Raji (cell line): ENCODE data around the gene ALK.

Experiments
- POLR2A ChIP-seq: IDR thresholded peaks from 2 replicates; pipeline ENCODE4 v1.6.1; 2011; ENCODE audit warnings: low read depth, low read length, control low read depth; ENCODE audit not compliant: insufficient read depth

ALK gene

DNA sequence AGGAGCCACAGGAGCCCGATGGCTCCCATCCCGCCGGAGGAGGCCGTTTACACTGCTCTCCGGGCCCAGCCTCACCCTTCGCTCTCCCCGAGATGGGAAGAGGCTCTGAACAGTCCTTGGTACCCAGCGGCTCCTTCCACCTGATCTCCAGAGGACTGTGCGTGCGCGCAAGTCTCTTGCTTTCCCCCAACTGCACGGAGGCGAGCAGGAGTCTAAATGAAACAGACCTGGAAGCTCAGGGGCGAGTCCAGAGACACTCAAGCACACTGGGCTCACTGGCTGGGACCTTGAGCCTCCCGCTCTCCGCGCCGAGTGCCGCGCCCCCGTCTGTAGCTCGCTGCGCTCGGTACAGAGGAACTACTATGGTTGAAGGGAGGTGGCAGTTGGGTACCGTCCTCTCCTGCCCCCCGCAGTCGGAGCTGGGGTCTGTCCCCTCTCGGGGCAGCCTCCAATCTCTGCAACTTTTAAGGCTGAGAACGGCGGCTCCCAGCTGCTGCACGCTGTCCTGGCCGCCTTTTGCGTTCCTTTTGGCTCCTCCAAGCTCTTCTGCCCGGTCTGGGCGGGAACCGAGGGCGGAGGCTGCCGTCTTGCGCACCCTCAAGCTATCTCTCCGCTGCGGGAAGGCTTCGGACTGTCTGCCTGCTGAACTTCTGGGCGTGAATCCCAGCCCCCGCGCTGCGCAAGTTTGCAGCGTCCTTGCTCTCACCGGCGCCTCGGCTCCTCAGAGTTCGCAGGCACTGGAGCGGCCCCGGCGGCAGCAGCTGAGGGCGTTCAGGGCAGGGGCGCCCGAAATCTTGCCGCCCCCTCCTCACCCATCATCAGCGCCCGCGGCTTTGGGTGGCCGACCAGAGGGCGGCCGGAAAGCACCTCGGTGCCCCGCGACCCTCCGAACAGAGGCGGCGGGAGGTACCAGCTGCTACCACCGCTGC, 491 bp downstream of the ALK start:
- TF ChIP-seq POLR2A = no peak

GRCh38 chr2:29920130-29920577, 1.2 kb downstream of the ALK start:
- no peak for TF ChIP-seq POLR2A

- TF ChIP-seq POLR2A = no peak
Measured at GRCh38 chr2:29918941-29919340, 2.4 kb downstream of the ALK start.

- TF ChIP-seq POLR2A = no peak
Measured at GRCh38 chr2:29917781-29918180, 3.6 kb downstream of the ALK start.

DNA sequence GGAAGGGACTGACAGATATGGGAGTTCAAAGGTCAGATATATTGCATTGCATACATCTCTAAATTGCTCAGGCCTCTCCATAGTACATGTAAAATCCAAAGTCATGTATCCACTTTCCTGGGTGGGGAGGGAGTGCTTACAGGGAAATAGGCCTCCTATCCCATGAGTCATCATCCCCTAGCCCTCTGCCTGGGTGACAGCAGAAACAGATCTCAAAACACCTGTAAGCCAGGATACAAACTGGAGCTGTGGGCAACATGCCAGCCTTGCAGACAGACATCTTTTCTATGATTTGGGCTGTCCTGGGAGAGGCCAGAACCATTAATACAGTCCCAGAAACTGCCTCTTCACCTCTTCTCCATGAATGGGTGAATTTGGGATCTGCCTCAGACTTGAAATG, 4.8 kb downstream of the ALK start:
- TF ChIP-seq POLR2A = no peak

- no peak for TF ChIP-seq POLR2A
Measured at GRCh38 chr2:29910960-29911359, 10.4 kb downstream of the ALK start.

DNA sequence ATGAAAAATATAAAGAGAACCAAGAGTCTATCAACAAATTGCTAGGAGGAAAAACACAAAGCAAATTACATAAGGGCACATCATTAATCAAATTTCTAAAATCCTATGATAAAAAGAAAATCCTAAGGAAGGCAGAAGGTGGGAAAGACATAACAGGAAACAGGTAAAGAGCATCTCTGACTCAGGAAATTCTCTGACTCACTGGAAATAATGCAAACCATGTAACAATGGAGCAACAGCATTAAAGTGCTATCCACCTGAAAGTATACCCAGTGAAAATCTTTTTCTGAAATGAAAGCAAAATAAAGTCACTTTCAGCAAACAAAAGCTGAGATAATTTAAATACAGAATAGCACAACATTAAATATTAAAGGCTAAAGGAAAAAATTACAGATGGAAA, 10.9 kb downstream of the ALK start:
- TF ChIP-seq POLR2A = no peak

GRCh38 chr2:29902356-29902755, 19.0 kb downstream of the ALK start:
- TF ChIP-seq POLR2A = no peak

DNA sequence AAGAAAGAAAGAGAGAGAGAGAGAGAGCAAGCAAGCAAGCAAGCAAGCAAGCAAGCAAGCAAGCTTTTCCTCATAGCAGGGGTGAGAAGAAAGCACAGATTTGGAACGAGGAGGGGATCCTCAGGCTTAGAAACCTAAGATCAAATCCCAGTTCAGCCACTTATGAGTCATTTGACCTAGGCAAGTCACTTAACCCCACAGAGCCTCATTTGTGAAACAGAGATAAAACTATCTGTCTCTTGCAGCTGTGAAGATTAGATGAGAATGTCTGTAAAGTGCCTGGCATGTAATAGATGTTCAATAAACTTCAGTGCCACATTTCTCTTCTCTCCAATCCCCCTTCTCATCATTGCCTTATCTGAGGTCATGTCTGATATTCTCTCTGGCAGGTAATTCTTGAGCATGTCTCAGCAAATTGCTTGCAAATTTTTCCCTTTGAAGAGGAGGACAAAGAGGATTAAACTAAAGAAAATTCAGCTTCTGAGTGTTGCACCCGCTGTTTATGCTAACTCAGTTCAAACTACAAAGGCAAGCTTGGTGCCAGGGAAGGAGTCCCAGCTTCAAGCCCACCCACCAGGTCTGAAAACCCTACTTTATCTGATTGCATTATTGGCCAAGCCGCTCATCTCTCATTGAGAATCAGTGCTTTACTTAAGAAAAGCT, 20.3 kb downstream of the ALK start:
- TF ChIP-seq POLR2A = no peak

GRCh38 chr2:29898999-29899398, 22.4 kb downstream of the ALK start:
- no peak for TF ChIP-seq POLR2A

DNA sequence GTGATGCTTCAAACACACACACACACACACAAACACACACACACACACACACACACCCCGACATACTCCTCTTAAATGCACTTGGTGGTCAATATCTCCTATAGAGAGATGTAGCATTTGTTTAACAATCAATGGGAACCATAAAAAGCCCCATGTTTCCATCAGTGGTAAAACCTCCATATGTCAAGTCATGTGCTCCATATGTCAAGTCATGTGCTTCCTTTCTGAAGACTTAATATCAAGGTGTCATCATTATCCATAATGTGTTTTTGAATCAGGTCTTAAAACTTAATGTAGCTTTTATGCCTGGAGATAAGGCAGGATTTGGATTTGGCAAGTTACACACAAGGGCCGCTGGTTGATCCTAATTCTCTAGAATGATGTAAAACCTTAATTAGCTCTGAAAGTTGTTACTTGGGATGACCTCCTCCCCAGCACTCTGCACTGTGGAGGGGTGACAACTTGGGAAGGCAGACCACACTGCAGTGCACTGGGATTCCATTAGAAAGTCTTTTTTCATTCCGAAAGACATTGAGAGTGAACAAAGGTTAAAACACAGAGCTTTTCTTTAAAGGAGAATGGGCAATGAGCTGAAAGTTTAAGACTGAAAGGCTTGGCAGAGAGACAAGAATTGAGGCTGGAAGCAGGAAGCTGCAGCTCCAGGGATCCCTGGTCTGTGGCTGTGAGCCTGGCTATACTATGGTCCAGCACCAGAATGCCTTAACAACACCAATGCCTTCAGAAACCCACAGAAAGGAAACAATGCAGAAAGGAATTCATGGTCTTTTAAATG, 26.4 kb downstream of the ALK start:
- no peak for TF ChIP-seq POLR2A

DNA sequence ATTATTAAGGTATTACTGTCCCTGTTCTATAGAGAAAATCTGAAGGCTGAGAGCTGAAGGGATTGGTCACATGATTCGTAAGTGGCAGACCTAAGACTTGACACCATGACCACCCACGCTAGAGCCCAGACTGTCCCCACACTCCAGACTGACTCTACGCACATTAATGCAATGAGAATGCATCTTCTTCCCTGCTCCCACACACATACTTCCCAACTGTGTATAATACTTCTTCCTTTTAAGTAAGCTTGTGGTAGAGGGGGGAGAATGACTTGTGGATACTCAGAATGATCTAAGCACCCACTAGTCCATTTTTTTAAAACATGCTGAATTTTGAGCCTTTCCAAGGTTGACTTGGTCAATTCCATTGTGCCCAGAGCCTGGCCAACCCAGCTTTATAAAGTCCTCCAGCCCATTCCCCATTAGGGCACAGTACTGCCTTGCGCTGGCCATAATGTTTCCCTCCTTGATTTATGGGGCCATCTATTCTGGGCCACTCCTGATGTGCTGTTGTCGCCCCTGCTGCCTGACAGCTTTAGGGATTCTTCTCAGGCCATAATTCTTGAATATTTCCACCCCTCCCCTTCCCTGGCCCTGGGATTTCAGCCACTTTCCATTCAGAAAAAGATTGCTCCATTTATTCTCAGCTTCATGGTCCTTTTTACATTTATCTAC, 28.7 kb downstream of the ALK start:
- no peak for TF ChIP-seq POLR2A

DNA sequence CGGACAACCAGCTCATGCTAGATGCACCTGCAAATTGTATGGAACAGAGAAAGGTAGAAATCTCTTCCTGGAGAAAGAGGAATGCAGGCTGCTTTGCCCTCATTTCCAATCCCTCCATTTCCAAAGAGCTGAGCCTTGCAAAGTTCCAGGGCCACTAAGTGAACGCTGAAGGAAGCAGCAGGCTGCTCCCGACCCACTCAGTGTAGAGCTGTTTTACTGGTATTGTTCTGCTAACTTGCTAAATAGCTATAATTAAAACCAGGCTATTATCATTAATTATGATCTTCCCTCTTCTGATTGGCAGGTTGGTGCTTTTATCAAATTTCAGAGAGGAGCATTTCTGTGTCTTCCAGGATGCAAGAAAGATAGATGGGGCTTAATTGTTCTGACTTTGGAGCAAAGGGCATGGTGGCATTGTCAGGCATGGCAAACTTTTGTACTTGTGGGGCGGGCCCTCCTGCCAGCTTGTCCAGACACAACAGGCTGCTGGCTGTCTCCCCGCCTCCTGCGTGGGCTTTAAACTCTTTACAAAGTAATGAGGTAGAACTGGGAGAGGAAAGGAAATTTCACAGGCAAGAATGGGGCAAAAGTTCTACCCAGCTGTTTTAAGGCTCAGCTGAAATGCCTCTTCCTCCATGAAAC, 40.2 kb downstream of the ALK start:
- no peak for TF ChIP-seq POLR2A

GRCh38 chr2:29880084-29880483, 41.3 kb downstream of the ALK start:
- TF ChIP-seq POLR2A = no peak

- TF ChIP-seq POLR2A = no peak
Measured at GRCh38 chr2:29879456-29879855, 41.9 kb downstream of the ALK start.

DNA sequence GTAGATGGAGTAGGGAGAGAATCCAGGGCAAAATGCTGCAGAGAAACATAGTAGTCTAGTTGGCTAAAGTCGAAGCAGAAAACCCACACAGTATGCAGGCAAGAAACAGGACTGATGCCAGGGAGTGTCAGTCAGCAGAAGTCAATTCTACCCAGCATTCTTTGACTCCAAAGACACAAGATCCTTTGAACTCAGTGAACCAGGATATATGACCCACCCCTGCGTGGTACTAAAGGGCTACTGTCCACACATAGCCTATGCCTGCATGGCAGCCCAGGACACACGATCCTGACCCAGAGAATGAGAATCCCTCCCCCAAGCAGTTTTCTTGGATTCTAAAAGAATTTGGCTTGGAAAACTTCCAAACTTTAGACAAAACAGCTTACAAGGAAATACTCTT, 42.5 kb downstream of the ALK start:
- no peak for TF ChIP-seq POLR2A
